HG03457 (cell line): ENCODE data around the gene RNU6-9.

ENCODE experiments used
- ATAC-seq: cut with Tn5 transposase; IDR thresholded peaks from one replicate; pipeline ENCODE4 v1.9.1; 2021; ENCODE audit warnings: moderate number of reproducible peaks; ENCODE audit not compliant: unreplicated experiment

The RNU6-9 gene

GRCh38 chr19:931860-932647 is 38.8 kb downstream of the RNU6-9 start:
- no peak for ATAC-seq

- ATAC-seq = no peak
Observed at GRCh38 chr19:932648-933552, 39.6 kb downstream of the RNU6-9 start.

- ATAC-seq = no peak
Observed at GRCh38 chr19:933553-933882, 40.2 kb downstream of the RNU6-9 start.

GRCh38 chr19:934197-934840 is 41.0 kb downstream of the RNU6-9 start:
- ATAC-seq = no peak

- no peak for ATAC-seq
Observed at GRCh38 chr19:934865-935479, 41.7 kb downstream of the RNU6-9 start.

- ATAC-seq = no peak
Observed at GRCh38 chr19:936175-936546, 42.9 kb downstream of the RNU6-9 start.

- no peak for ATAC-seq
Observed at GRCh38 chr19:937259-937694, 44.0 kb downstream of the RNU6-9 start.

GRCh38 chr19:938233-938923 is 45.1 kb downstream of the RNU6-9 start:
- no peak for ATAC-seq

- no peak for ATAC-seq
Observed at GRCh38 chr19:939439-939838, 46.2 kb downstream of the RNU6-9 start.

GRCh38 chr19:939922-940321 is 46.6 kb downstream of the RNU6-9 start:
- ATAC-seq = no peak

- ATAC-seq = no peak
Observed at GRCh38 chr19:940591-941291, 47.5 kb downstream of the RNU6-9 start.

GRCh38 chr19:941292-942132 is 48.2 kb downstream of the RNU6-9 start:
- ATAC-seq = no peak

GRCh38 chr19:942133-942645 is 48.9 kb downstream of the RNU6-9 start:
- no peak for ATAC-seq
